Heart right ventricle (tissue), 16 donors: ENCODE measurements around the gene ACSM4. TPM values are rescaled to one million over a fixed set of nuclear protein-coding genes. Genes with fewer than 3 reads are reported as not detected.
A peak's percentile ranks its signal among the peaks of the same experiment; 100 is the strongest.

Experiments used
- ATAC-seq, 8 donors: fragments of 200-7000 bp; cut with Tn5 transposase; one replicate each; pipeline ENCODE4 v1.9.1; 2020; ENCODE audit warnings: mild to moderate bottlenecking in 8 of 8, moderate library complexity in 8 of 8, moderate number of reproducible peaks in 1 of 8
- DNase-seq, 2 donors: peaks; one replicate each; pipeline ENCODE4 v3.0.0-alpha.2; 2020
- H3K27ac ChIP-seq, 10 donors: fragments of 200-600 bp; sonication (generic) in 2 of 10; one replicate each; pipeline versions ENCODE4 v1.5.0 to v1.8.0; 2020 to 2022; ENCODE audit warnings: mild to moderate bottlenecking in 3 of 10
- H3K27me3 ChIP-seq, 7 donors: fragments of 200-600 bp; one replicate each; pipeline ENCODE4 v1.8.0; 2021 to 2022; ENCODE audit warnings: mild to moderate bottlenecking in 2 of 7
- H3K36me3 ChIP-seq, 9 donors: fragments of 200-600 bp; sonication (generic) in 1 of 9; one replicate each; pipeline versions ENCODE4 v1.5.0 to v1.8.0; 2020 to 2022; ENCODE audit warnings: mild to moderate bottlenecking in 2 of 9
- H3K4me1 ChIP-seq, 9 donors: fragments of 200-600 bp; sonication (generic) in 1 of 9; one replicate each; pipeline versions ENCODE4 v1.5.0 to v1.8.0; 2020 to 2022; ENCODE audit warnings: mild to moderate bottlenecking in 4 of 9
- H3K4me3 ChIP-seq, 10 donors: fragments of 200-600 bp; sonication (generic) in 2 of 10; one replicate each; pipeline versions ENCODE4 v1.5.0 to v1.8.0; 2020 to 2022; ENCODE audit warnings: mild to moderate bottlenecking in 7 of 10, moderate library complexity in 2 of 10
- H3K9me3 ChIP-seq, 11 donors: fragments of 200-600 bp in 10 of 11; sonication (generic) in 2 of 11; one replicate each; pipeline versions ENCODE4 v1.5.0 to v1.8.0; 2013 to 2022; ENCODE audit warnings: mild to moderate bottlenecking in 2 of 11, control low read depth in 1 of 11, moderate library complexity in 1 of 11
- CTCF ChIP-seq, 9 donors: fragments of 200-600 bp; sonication (generic) in 2 of 9; IDR thresholded peaks; one replicate each; pipeline versions ENCODE4 v1.5.0 to v1.8.0; 2021 to 2022; ENCODE audit warnings: antibody characterized with exemption in 9 of 9, mild to moderate bottlenecking in 5 of 9, moderate library complexity in 1 of 9
- whole genome bisulfite sequencing, 2 donors: extraction: QIAGEN DNeasy Blood & Tissue Kit; methylation state at CpG; one replicate each; pipeline ENCODE4 v1.1.7; 2013; ENCODE audit warnings: inconsistent platforms in 1 of 2; 5-methylcytosine and 5-hydroxymethylcytosine counted together
- intact Hi-C, 10 donors: fragments of 100-400 bp; cut with DNase I; formaldehyde crosslinking; loops; one replicate each; pipeline versions ENCODE4 v1.11.1 to v1.14.2; 2022
- polyA plus RNA-seq, 2 donors: library from polyadenylated mRNA; stranded (reverse); fragments of 200-250 nt; gene quantifications; one replicate each; pipeline ENCODE4 v1.2.3, GENCODE V29; 2013
- total RNA-seq, 10 donors: library from RNA; stranded (reverse); fragmentation: NEBNext Ultra II Directional in 3 of 10; extraction: Animal tissue kit (Norgen Biotek cat#: 25700) in 3 of 10; gene quantifications; one replicate each; pipeline versions ENCODE4 v1.2.1 to v1.2.4, GENCODE V29; 2021 to 2023
- donor health status: Arrhythmogenic right ventricular cardiomyopathy.
- donor health status: ischemic (EF 13 %, LVEDD 7.1; RV severe dilation, severe dysfunction).
- donor health status: healthy with polysubstance abuse.
- donor health status: DM: no; HTN: yes; CAD: no.
- donor health status: DM: no; HTN: no; CAD: no.
- donor health status: ischemic (EF 25% LVEDD 6.9; RV normal size, moderate dysfunction).
- donor health status: ischemic (EF 25% LVEDD 5.7; RV mildly dilated, moderate dysfunction).
- donor health status: healthy.
- donor health status: DM: yes; HTN: yes; CAD: no.
- donor health status: Ischemic cardiomyopathy.
- donor health status: ischemic (EF 35%, LVEDD 5.7; RV mildly dilated, moderate dysfunction).
- donor health status: nonischemic (EF 11% LVEDD 7.7; RV severe dilation, severe dysfunction).
- donor health status: DM: yes; HTN: yes; CAD: no.
- donor health status: PGD.
- donor health status: ischemic (EF 29% LVEDD 5.4; RV normal size, mild dysfunction).
- donor health status: nonischemic (EF 23%, LVEDD 6.1; RV moderate dilation, normal function).

Gene ACSM4
- total and polyA plus RNA-seq, 12 donors, result not detected

GRCh38 chr12:7319930-7320329 lies 16.1 kb downstream of the ACSM4 start:
- TF ChIP-seq CTCF (IDR thresholded peaks at IDR 0.05), result peak in 1 of 9 donors; percentile 16
- no peak for ATAC-seq

GRCh38 chr12:7321624-7322023 lies 17.8 kb downstream of the ACSM4 start:
- ATAC-seq (no peak), DNase-seq (no peak)
- no peak overlapping the region for H3K27ac ChIP-seq
- no peaks in the 10 kb centered on the region for H3K4me1 ChIP-seq
- TF ChIP-seq CTCF (IDR thresholded peaks at IDR 0.05), result no peak
- no peaks in the 10 kb centered on the region for H3K36me3 ChIP-seq
- intact Hi-C loops, result no loop called here
- no peaks in the 10 kb centered on the region for H3K27me3 ChIP-seq
- peaks cover 0 to 4% (median 0%) of the 10 kb centered on the region in 11 donors for H3K9me3 ChIP-seq
- no peak overlapping the region for H3K4me3 ChIP-seq
- WGBS, 2 donors, result 55 to 56% methylated on average over 2 of the region's 2 CpGs

More at GRCh38 chr12:7319930-7320329, 16.1 kb downstream of the ACSM4 start:
- no peak overlapping the region for H3K4me3 ChIP-seq
- H3K27ac ChIP-seq, result no peak overlapping the region
- intact Hi-C loops, result no loop called here
- H3K4me1 ChIP-seq, result no peaks in the 10 kb centered on the region
- no peak for DNase-seq
- WGBS, 2 donors, result 71 to 79% methylated on average over 2 of the region's 2 CpGs
- no peaks in the 10 kb centered on the region for H3K27me3 ChIP-seq
- H3K9me3 ChIP-seq, result peaks cover 0 to 4% (median 0%) of the 10 kb centered on the region in 11 donors
- H3K36me3 ChIP-seq, result no peaks in the 10 kb centered on the region

GRCh38 chr12:7322599-7322998 lies 18.7 kb downstream of the ACSM4 start:
- Histone ChIP-seq H3K27ac (no peak overlapping the region), H3K9me3 (peaks cover 0 to 2% (median 0%) of the 10 kb centered on the region in 11 donors), H3K36me3 (no peaks in the 10 kb centered on the region), H3K4me3 (no peak overlapping the region), H3K27me3 (no peaks in the 10 kb centered on the region), H3K4me1 (no peaks in the 10 kb centered on the region)
- ATAC-seq (no peak), DNase-seq (no peak)
- 75 to 76% methylated on average over 5 of the region's 5 CpGs for WGBS, 2 donors
- TF ChIP-seq CTCF (IDR thresholded peaks at IDR 0.05), result no peak
- intact Hi-C loops, result no loop called here

GRCh38 chr12:7324176-7324575 lies 20.3 kb downstream of the ACSM4 start:
- Histone ChIP-seq H3K4me3 (no peak overlapping the region), H3K4me1 (no peaks in the 10 kb centered on the region), H3K36me3 (no peaks in the 10 kb centered on the region), H3K27ac (no peak overlapping the region), H3K27me3 (no peaks in the 10 kb centered on the region), H3K9me3 (no peaks in the 10 kb centered on the region)
- 68 to 78% methylated on average over 5 of the region's 5 CpGs for WGBS, 2 donors
- TF ChIP-seq CTCF (IDR thresholded peaks at IDR 0.05), result no peak
- intact Hi-C loops, result no loop called here
- no peak for DNase-seq
- no peak for ATAC-seq
